ENCODE results near the gene CHRNE. TPM values are rescaled to one million over a fixed set of nuclear protein-coding genes. Genes with fewer than 3 reads are reported as not detected.

Gene CHRNE
- total and polyA plus RNA-seq, 2 of the 4 experiments (the other 2 are of a cell fraction): under 0.01 to 0.21 TPM

DNA sequence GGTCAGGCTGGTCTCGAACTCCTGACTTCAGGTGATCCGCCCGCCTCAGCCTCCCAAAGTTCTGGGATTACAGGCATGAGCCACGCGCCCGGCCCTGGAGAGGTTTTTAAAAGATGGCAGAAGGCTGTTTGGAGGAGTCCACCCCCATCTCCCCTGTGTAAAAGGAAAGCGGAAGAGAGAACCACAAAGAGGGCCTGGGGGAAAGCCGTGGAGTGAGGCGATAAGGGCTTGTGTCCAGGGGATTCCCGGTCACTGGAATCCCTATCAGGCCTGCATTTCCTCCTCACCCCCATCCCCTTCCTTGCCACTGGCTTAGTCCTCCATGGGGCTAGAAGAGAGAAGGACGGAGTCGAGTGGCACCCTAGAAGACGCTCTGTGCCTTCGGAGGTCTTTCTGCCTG, 29.1 kb upstream of the CHRNE start, which contains the start of gene GP1BA:
TSS of gene GP1BA (plus strand) at position 315 of the 400 bp plus-strand sequence. CDS start 328 bp downstream, outside the sequence.
- Histone ChIP-seq H3K4me3 (ENCODE audit: insufficient read depth, low read depth, low read length) (no peak within 1 kb of the TSS), H3K79me1 (ENCODE audit: low read depth in 1 of 2, low read length in 2 of 2) (no peaks in the 10 kb centered on the region; a peak in 1 of 4 replicates), H2BK5ac (ENCODE audit: low read depth, low read length, poor library complexity, severe bottlenecking) (no peak within 1 kb of the TSS), H4K5ac (ENCODE audit: low read depth, low read length) (no peak within 1 kb of the TSS), H3K27me3 (ENCODE audit: control insufficient read depth, insufficient read depth, low read length) (no peaks in the 10 kb centered on the region), H3K23ac (ENCODE audit: low read depth, low read length) (no peak within 1 kb of the TSS), H3K4me1 (ENCODE audit: control insufficient read depth, insufficient read depth, low read length) (peaks cover 4% of the 10 kb centered on the region), H3K9me1 (ENCODE audit: insufficient read depth, low read length) (peaks cover 9% of the 10 kb centered on the region), H2AFZ (replicated peaks; ENCODE audit: low read length, poor library complexity) (no peak within 1 kb of the TSS), H2AK9ac (replicated peaks; ENCODE audit: low read depth, low read length, poor library complexity) (no peak within 1 kb of the TSS), H3K9ac (ENCODE audit: low read depth, low read length) (no peak within 1 kb of the TSS), H4K91ac (ENCODE audit: insufficient read depth, low read depth, low read length) (no peak within 1 kb of the TSS), H2BK120ac (ENCODE audit: low read depth, low read length) (no peak within 1 kb of the TSS), H3K36me3 (ENCODE audit: control insufficient read depth, insufficient read depth, low read length) (peaks cover 6% of the 10 kb centered on the region), H4K8ac (ENCODE audit: low read depth in 2 of 2, low read length in 2 of 2) (no peak within 1 kb of the TSS), H3K14ac (replicated peaks; ENCODE audit: low read depth, low read length) (no peak within 1 kb of the TSS), H3K27ac (ENCODE audit: insufficient read depth, low read length) (no peak within 1 kb of the TSS), H3K4me2 (ENCODE audit: low read depth, low read length) (no peak within 1 kb of the TSS), H3K18ac (ENCODE audit: low read depth, low read length) (no peak within 1 kb of the TSS), H3K9me3 (ENCODE audit: control insufficient read depth, insufficient read depth, low read length) (no peaks in the 10 kb centered on the region), H2AK5ac (ENCODE audit: low read depth, low read length) (no peak within 1 kb of the TSS), H2BK15ac (ENCODE audit: low read depth, low read length) (no peak within 1 kb of the TSS), H3K56ac (ENCODE audit: extremely low read depth, insufficient read depth, low read length) (no peak within 1 kb of the TSS), H4K20me1 (ENCODE audit: insufficient read depth, low read length) (no peaks in the 10 kb centered on the region), H2BK20ac (ENCODE audit: low read depth, low read length) (no peak within 1 kb of the TSS), H3K4ac (ENCODE audit: low read depth, low read length) (no peak within 1 kb of the TSS)
- no TSS peak for BruUV-seq (replicated peaks)
- DNase-seq (no peak), ATAC-seq (ENCODE audit: low read depth) (no peak)
- intact Hi-C loops (cut with micrococcal nuclease) (no loop called here), in situ Hi-C loops (cut with MboI; ENCODE audit: low sequenced_read_pairs) (no loop called here), dilution Hi-C loops (cut with HindIII; ENCODE audit: low sequenced_read_pairs, unreplicated experiment) (no loop called here)
- TF ChIP-seq, protein P1, sequence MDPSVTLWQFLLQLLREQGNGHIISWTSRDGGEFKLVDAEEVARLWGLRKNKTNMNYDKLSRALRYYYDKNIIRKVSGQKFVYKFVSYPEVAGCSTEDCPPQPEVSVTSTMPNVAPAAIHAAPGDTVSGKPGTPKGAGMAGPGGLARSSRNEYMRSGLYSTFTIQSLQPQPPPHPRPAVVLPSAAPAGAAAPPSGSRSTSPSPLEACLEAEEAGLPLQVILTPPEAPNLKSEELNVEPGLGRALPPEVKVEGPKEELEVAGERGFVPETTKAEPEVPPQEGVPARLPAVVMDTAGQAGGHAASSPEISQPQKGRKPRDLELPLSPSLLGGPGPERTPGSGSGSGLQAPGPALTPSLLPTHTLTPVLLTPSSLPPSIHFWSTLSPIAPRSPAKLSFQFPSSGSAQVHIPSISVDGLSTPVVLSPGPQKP (IDR thresholded peaks at IDR 0.05; ENCODE audit: borderline replicate concordance, low read depth, low read length): no peak
- TF ChIP-seq FOS (IDR thresholded peaks at IDR 0.05; ENCODE audit: low read depth, low read length) (no peak), CHD1 (IDR thresholded peaks at IDR 0.05; ENCODE audit: low read depth, low read length) (no peak), NFE2L2 (IDR thresholded peaks at IDR 0.05; ENCODE audit: low read depth, low read length) (no peak), RFX5 (IDR thresholded peaks at IDR 0.05; ENCODE audit: low read depth, low read length) (no peak), RCOR1 (IDR thresholded peaks at IDR 0.05; ENCODE audit: insufficient replicate concordance, low read length) (no peak), SMC3 (IDR thresholded peaks at IDR 0.05; ENCODE audit: low read depth, low read length) (no peak), POLR2A (IDR thresholded peaks at IDR 0.05; ENCODE audit: low read depth, low read length) (no peak)
- TF ChIP-seq, protein P2, sequence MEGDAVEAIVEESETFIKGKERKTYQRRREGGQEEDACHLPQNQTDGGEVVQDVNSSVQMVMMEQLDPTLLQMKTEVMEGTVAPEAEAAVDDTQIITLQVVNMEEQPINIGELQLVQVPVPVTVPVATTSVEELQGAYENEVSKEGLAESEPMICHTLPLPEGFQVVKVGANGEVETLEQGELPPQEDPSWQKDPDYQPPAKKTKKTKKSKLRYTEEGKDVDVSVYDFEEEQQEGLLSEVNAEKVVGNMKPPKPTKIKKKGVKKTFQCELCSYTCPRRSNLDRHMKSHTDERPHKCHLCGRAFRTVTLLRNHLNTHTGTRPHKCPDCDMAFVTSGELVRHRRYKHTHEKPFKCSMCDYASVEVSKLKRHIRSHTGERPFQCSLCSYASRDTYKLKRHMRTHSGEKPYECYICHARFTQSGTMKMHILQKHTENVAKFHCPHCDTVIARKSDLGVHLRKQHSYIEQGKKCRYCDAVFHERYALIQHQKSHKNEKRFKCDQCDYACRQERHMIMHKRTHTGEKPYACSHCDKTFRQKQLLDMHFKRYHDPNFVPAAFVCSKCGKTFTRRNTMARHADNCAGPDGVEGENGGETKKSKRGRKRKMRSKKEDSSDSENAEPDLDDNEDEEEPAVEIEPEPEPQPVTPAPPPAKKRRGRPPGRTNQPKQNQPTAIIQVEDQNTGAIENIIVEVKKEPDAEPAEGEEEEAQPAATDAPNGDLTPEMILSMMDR (conservative IDR thresholded peaks at IDR 0.05; ENCODE audit: low read depth, low read length): no peak
- ChIA-PET POLR2A (ENCODE audit: unreplicated experiment) (no interaction called here), CTCF (no interaction called here)
- WGBS, 2 experiments (ENCODE audit: extremely low coverage in 2 of 2, insufficient read length in 1 of 2): 100% methylated on average over 2 of the region's 14 CpGs; no CpG with 5 or more reads in 1 of the 2 experiments
